Measurements from ENCODE around the gene ZNF398.

DNA sequence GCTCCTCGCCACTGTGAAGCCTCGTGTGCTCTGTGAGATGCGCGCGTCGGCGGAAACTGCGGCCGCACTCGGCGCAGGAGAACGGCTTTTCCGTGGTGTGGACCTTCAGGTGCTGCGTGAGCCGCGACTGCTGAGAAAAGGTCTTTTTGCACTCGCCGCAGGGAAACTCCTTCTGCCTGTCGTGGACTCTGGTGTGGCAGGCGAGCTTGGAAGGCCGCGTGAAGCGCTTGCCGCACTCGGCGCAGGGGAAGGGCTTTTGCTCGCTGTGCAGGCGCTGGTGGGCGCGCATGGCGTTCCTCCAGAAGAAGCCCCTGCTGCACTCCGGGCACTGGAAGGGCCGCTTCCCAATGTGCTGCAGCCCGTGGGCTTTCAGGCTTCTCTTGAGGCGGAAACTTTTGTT, 43.0 kb upstream of the ZNF398 start:
- TF ChIP-seq CEBPB (IDR thresholded peaks at IDR 0.05) (no peak), TAF1 (IDR thresholded peaks at IDR 0.05; ENCODE audit: low read depth) (no peak), RAD21 (IDR thresholded peaks at IDR 0.05; ENCODE audit: low read depth) (no peak), EGR1 (IDR thresholded peaks at IDR 0.05) (no peak), TEAD4 (IDR thresholded peaks at IDR 0.05) (no peak), YY1 (IDR thresholded peaks at IDR 0.05; ENCODE audit: low read depth) (no peak), CREB1 (IDR thresholded peaks at IDR 0.05; ENCODE audit: low read depth) (no peak), EP300 (IDR thresholded peaks at IDR 0.05; ENCODE audit: borderline replicate concordance) (no peak)
- TF ChIP-seq, protein P1, sequence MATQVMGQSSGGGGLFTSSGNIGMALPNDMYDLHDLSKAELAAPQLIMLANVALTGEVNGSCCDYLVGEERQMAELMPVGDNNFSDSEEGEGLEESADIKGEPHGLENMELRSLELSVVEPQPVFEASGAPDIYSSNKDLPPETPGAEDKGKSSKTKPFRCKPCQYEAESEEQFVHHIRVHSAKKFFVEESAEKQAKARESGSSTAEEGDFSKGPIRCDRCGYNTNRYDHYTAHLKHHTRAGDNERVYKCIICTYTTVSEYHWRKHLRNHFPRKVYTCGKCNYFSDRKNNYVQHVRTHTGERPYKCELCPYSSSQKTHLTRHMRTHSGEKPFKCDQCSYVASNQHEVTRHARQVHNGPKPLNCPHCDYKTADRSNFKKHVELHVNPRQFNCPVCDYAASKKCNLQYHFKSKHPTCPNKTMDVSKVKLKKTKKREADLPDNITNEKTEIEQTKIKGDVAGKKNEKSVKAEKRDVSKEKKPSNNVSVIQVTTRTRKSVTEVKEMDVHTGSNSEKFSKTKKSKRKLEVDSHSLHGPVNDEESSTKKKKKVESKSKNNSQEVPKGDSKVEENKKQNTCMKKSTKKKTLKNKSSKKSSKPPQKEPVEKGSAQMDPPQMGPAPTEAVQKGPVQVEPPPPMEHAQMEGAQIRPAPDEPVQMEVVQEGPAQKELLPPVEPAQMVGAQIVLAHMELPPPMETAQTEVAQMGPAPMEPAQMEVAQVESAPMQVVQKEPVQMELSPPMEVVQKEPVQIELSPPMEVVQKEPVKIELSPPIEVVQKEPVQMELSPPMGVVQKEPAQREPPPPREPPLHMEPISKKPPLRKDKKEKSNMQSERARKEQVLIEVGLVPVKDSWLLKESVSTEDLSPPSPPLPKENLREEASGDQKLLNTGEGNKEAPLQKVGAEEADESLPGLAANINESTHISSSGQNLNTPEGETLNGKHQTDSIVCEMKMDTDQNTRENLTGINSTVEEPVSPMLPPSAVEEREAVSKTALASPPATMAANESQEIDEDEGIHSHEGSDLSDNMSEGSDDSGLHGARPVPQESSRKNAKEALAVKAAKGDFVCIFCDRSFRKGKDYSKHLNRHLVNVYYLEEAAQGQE (IDR thresholded peaks at IDR 0.05; ENCODE audit: low read depth), result no peak
- TF ChIP-seq, protein P2, sequence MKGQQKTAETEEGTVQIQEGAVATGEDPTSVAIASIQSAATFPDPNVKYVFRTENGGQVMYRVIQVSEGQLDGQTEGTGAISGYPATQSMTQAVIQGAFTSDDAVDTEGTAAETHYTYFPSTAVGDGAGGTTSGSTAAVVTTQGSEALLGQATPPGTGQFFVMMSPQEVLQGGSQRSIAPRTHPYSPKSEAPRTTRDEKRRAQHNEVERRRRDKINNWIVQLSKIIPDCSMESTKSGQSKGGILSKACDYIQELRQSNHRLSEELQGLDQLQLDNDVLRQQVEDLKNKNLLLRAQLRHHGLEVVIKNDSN (IDR thresholded peaks at IDR 0.05), result no peak
- TF ChIP-seq, protein P3, sequence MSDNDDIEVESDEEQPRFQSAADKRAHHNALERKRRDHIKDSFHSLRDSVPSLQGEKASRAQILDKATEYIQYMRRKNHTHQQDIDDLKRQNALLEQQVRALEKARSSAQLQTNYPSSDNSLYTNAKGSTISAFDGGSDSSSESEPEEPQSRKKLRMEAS (IDR thresholded peaks at IDR 0.05), result no peak

Data from Ishikawa (cell line).